ENCODE measurements around the gene C3. TPM values are rescaled to one million over a fixed set of nuclear protein-coding genes. Genes with fewer than 3 reads are reported as not detected.
"Not testable (repeated sequence)": the region's sequence is repeated elsewhere in the genome, so short reads cannot be mapped to it uniquely, and the experiment has no call there.

C3 gene
- total RNA-seq, 1 donor from 2014 or later, result 71.5 TPM

GRCh38 chr19:6714749-6715555 is 5.5 kb downstream of the C3 start:
- Histone ChIP-seq H3K36me3 (ENCODE audit: control insufficient read depth in 3 of 3, insufficient read depth in 3 of 3, low read length in 3 of 3) (peaks cover 2 to 11% (median 3%) of the 10 kb centered on the region in 3 donors), H3K9me3 (ENCODE audit: control insufficient read depth in 3 of 3, low read length in 3 of 3) (no peaks in the 10 kb centered on the region), H3K4me3 (ENCODE audit: low read length in 3 of 3) (no peak overlapping the region), H3K9ac (ENCODE audit: low read depth in 1 of 3, low read length in 3 of 3) (no peak overlapping the region), H3K27me3 (ENCODE audit: control insufficient read depth in 3 of 3, insufficient read depth in 3 of 3, low read length in 3 of 3) (peaks cover 18 to 45% (median 26%) of the 10 kb centered on the region in 3 donors), H3K4me1 (ENCODE audit: control insufficient read depth in 3 of 3, insufficient read depth in 3 of 3, low read length in 3 of 3) (peaks cover 0 to 5% (median 3%) of the 10 kb centered on the region in 3 donors), H3K27ac (ENCODE audit: low read depth, low read length) (no peak overlapping the region)

DNA sequence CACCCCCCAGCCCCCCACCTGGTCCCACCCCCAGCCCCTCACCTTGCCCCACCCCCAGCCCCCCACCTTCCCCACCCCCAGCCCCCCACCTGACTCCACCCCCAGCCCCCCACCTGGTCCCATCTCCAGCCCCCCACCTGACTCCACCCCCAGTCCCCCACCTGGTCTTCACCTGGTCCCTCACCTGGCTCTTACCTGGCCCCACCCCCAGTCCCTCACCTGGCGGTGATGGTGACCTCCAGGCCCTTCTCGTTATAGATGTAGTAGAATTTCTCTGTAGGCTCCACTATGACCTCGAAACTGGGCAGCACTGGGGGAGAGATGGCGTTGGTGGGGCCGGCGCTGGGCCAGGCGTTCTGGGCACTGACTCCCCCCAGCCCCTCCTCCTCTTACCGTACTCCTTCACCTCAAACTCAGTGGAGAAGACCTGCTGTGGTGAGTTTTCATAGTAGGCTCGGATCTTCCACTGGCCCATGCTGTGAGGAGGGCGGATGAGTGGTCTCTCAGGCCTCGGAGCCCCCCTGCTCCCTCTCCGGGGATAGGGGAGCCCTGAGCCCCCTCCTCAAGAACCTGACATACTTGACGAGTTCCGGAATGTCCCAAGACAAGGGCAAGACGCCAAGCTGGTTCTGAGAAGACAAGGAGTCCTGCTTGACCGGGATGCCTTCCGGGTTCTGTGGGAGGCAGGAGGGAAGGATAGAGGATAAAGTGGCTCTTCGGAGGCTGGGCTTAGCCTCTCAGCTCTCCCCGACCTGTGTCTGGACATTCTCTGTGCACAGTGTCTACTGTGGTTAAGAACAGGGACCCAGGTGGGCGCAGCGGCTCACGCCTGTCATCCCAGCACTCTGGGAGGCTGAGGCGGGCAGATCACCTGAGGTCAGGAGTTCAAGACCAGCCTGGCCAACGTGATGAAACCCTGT is 6.4 kb downstream of the C3 start:
- Histone ChIP-seq H3K4me3 (ENCODE audit: low read length in 3 of 3) (no peak overlapping the region), H3K27me3 (ENCODE audit: control insufficient read depth in 3 of 3, insufficient read depth in 3 of 3, low read length in 3 of 3) (peaks cover 20 to 47% (median 27%) of the 10 kb centered on the region in 3 donors), H3K27ac (ENCODE audit: low read depth, low read length) (no peak overlapping the region), H3K36me3 (ENCODE audit: control insufficient read depth in 3 of 3, insufficient read depth in 3 of 3, low read length in 3 of 3) (peaks cover 2 to 11% (median 3%) of the 10 kb centered on the region in 3 donors), H3K4me1 (ENCODE audit: control insufficient read depth in 3 of 3, insufficient read depth in 3 of 3, low read length in 3 of 3) (peaks cover 0 to under 1% (median 0%) of the 10 kb centered on the region in 3 donors), H3K9ac (ENCODE audit: low read depth in 1 of 3, low read length in 3 of 3) (no peak overlapping the region), H3K9me3 (ENCODE audit: control insufficient read depth in 3 of 3, low read length in 3 of 3) (no peaks in the 10 kb centered on the region)

DNA sequence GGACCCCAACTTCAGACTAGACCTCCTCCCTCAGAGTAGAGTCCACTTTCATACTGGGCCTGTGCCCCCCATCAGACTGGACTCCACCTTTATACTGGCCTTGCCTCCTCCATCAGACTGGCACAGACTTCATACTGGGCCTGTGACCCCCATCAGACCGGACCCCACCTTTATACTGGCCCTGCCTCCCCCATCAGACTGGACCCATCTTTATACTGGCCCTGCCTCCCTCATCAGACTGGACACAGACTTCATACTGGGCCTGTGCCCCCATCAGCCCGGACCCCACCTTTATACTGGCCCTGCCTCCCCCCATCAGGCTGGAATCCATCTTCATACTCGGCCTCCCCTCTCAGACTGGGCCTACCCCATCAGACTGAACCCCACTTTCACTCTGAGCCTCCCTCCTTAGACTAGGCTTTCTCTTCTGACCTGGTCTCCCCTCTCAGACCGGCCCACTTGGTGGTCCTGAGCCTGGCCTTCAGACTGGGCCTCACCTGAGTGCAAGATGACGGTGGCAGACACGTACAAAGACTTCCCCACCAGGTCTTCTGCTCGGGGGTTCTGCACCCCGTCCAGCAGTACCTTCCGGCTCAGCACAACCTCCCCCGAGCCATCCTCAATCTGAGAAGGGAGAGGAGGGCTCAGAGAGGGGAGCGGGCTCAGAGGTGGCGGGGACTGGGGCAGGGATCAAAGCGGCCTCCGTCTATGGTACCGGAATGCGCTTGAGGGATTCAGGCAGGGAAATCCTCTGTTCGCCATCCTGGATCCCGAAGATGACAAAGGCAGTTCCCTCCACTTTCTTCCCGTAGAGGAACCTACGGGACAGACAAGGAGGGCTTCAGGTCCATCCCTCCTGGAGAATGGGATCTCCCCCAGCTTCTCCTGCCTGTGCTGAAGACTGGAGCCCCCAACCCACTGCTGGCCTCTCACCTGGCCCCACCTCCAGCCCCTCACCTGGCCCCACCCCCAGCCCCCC is 7.5 kb downstream of the C3 start:
- H3K9ac ChIP-seq (ENCODE audit: low read depth in 1 of 3, low read length in 3 of 3), result no peak overlapping the region
- H3K4me1 ChIP-seq (ENCODE audit: control insufficient read depth in 3 of 3, insufficient read depth in 3 of 3, low read length in 3 of 3), result no peaks in the 10 kb centered on the region
- no peaks in the 10 kb centered on the region for H3K9me3 ChIP-seq (ENCODE audit: control insufficient read depth in 3 of 3, low read length in 3 of 3)
- no peak overlapping the region for H3K4me3 ChIP-seq (ENCODE audit: low read length in 3 of 3)
- H3K27ac ChIP-seq (ENCODE audit: low read depth, low read length), result no peak overlapping the region
- H3K27me3 ChIP-seq (ENCODE audit: control insufficient read depth in 3 of 3, insufficient read depth in 3 of 3, low read length in 3 of 3), result peaks cover 20 to 48% (median 30%) of the 10 kb centered on the region in 3 donors
- H3K36me3 ChIP-seq (ENCODE audit: control insufficient read depth in 3 of 3, insufficient read depth in 3 of 3, low read length in 3 of 3), result peaks cover 2 to 11% (median 3%) of the 10 kb centered on the region in 3 donors

- Histone ChIP-seq H3K9ac (ENCODE audit: low read depth in 1 of 3, low read length in 3 of 3) (no peak overlapping the region), H3K27me3 (ENCODE audit: control insufficient read depth in 3 of 3, insufficient read depth in 3 of 3, low read length in 3 of 3) (peaks cover 24 to 47% (median 27%) of the 10 kb centered on the region in 3 donors), H3K36me3 (ENCODE audit: control insufficient read depth in 3 of 3, insufficient read depth in 3 of 3, low read length in 3 of 3) (peaks cover 0 to 8% (median 3%) of the 10 kb centered on the region in 3 donors), H3K4me3 (ENCODE audit: low read length in 3 of 3) (no peak overlapping the region), H3K9me3 (ENCODE audit: control insufficient read depth in 3 of 3, low read length in 3 of 3) (no peaks in the 10 kb centered on the region), H3K4me1 (ENCODE audit: control insufficient read depth in 3 of 3, insufficient read depth in 3 of 3, low read length in 3 of 3) (no peaks in the 10 kb centered on the region), H3K27ac (ENCODE audit: low read depth, low read length) (no peak overlapping the region)
Measured at GRCh38 chr19:6712231-6712630, 8.2 kb downstream of the C3 start.

DNA sequence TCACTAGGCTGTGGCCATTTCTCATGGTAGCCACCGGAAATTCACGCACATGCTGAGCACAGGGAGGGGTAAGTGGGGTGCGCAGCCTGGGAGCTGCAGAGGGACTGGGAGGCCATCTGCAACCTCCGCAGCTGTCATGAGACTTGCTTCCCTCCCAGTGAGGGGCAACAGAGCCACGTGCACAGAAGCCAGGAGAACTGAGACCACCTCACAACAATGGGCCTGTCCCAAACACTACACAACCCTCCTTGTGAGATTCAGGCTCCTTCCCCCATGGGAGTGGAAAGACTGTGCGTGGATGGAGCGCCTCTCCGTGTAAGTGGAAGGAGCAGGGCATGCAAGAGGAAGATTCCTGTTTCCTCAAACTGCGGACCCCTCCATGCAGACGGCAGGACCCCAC is 8.8 kb downstream of the C3 start:
- H3K4me1 ChIP-seq (ENCODE audit: control insufficient read depth in 3 of 3, insufficient read depth in 3 of 3, low read length in 3 of 3), result no peaks in the 10 kb centered on the region
- H3K4me3 ChIP-seq (ENCODE audit: low read length in 3 of 3), result no peak overlapping the region
- peaks cover 19 to 41% (median 30%) of the 10 kb centered on the region in 3 donors for H3K27me3 ChIP-seq (ENCODE audit: control insufficient read depth in 3 of 3, insufficient read depth in 3 of 3, low read length in 3 of 3)
- peaks cover 0 to 8% (median 0%) of the 10 kb centered on the region in 3 donors for H3K36me3 ChIP-seq (ENCODE audit: control insufficient read depth in 3 of 3, insufficient read depth in 3 of 3, low read length in 3 of 3)
- no peak overlapping the region for H3K27ac ChIP-seq (ENCODE audit: low read depth, low read length)
- H3K9ac ChIP-seq (ENCODE audit: low read depth in 1 of 3, low read length in 3 of 3), result no peak overlapping the region
- H3K9me3 ChIP-seq (ENCODE audit: control insufficient read depth in 3 of 3, low read length in 3 of 3), result no peaks in the 10 kb centered on the region

DNA sequence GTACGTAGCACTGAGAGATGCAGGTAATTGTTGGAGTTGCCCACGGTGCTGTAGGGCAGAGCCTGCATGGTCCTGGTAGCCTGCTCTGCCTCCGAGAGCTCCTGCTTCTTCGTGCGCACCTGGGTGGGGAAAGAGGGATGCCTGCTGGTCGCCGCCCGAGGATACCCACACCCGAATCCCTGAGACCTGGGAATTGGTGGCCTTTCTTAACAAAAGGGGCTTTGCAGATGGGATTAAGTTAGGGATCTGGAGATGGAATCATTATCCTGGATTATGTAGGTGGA is 9.4 kb downstream of the C3 start:
- H3K27ac ChIP-seq (ENCODE audit: low read depth, low read length), result no peak overlapping the region
- H3K36me3 ChIP-seq (ENCODE audit: control insufficient read depth in 3 of 3, insufficient read depth in 3 of 3, low read length in 3 of 3), result peaks cover 0 to 8% (median 0%) of the 10 kb centered on the region in 3 donors
- H3K4me3 ChIP-seq (ENCODE audit: low read length in 3 of 3), result no peak overlapping the region
- no peaks in the 10 kb centered on the region for H3K9me3 ChIP-seq (ENCODE audit: control insufficient read depth in 3 of 3, low read length in 3 of 3)
- H3K9ac ChIP-seq (ENCODE audit: low read depth in 1 of 3, low read length in 3 of 3), result no peak overlapping the region
- H3K27me3 ChIP-seq (ENCODE audit: control insufficient read depth in 3 of 3, insufficient read depth in 3 of 3, low read length in 3 of 3), result peaks cover 19 to 41% (median 33%) of the 10 kb centered on the region in 3 donors
- H3K4me1 ChIP-seq (ENCODE audit: control insufficient read depth in 3 of 3, insufficient read depth in 3 of 3, low read length in 3 of 3), result no peaks in the 10 kb centered on the region

- H3K27ac ChIP-seq (ENCODE audit: low read depth, low read length), result no peak overlapping the region
- H3K9me3 ChIP-seq (ENCODE audit: control insufficient read depth in 3 of 3, low read length in 3 of 3), result no peaks in the 10 kb centered on the region
- peaks cover 0 to 8% (median 0%) of the 10 kb centered on the region in 3 donors for H3K36me3 ChIP-seq (ENCODE audit: control insufficient read depth in 3 of 3, insufficient read depth in 3 of 3, low read length in 3 of 3)
- no peaks in the 10 kb centered on the region for H3K4me1 ChIP-seq (ENCODE audit: control insufficient read depth in 3 of 3, insufficient read depth in 3 of 3, low read length in 3 of 3)
- H3K27me3 ChIP-seq (ENCODE audit: control insufficient read depth in 3 of 3, insufficient read depth in 3 of 3, low read length in 3 of 3), result peaks cover 19 to 41% (median 33%) of the 10 kb centered on the region in 3 donors
- H3K4me3 ChIP-seq (ENCODE audit: low read length in 3 of 3), result no peak overlapping the region
- H3K9ac ChIP-seq (ENCODE audit: low read depth in 1 of 3, low read length in 3 of 3), result no peak overlapping the region
Measured at GRCh38 chr19:6710273-6711077, 10.0 kb downstream of the C3 start.

DNA sequence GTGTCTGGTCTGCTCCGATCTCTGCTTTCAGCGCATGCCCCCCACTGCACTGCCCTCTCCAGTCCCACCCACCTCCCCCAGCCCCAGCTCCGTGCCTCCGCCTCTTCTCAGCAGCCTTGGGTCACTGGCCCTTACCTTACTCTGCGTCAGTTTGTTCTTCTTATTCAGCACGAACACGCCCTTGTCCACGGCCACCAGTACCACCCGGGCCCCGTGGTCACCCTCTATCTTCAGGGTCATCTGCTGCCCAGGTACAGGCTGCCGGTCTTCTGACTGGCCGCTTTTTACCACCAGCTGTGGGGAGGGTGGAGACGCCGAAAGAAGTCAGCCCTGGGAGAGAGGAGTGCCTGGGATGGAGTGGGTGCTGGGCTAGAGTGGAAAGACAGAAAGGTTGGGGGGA is 10.9 kb downstream of the C3 start:
- Histone ChIP-seq H3K27me3 (ENCODE audit: control insufficient read depth in 3 of 3, insufficient read depth in 3 of 3, low read length in 3 of 3) (peaks cover 19 to 38% (median 33%) of the 10 kb centered on the region in 3 donors), H3K4me1 (ENCODE audit: control insufficient read depth in 3 of 3, insufficient read depth in 3 of 3, low read length in 3 of 3) (no peaks in the 10 kb centered on the region), H3K9me3 (ENCODE audit: control insufficient read depth in 3 of 3, low read length in 3 of 3) (no peaks in the 10 kb centered on the region), H3K9ac (ENCODE audit: low read depth in 1 of 3, low read length in 3 of 3) (no peak overlapping the region), H3K4me3 (ENCODE audit: low read length in 3 of 3) (no peak overlapping the region), H3K27ac (ENCODE audit: low read depth, low read length) (no peak overlapping the region), H3K36me3 (ENCODE audit: control insufficient read depth in 3 of 3, insufficient read depth in 3 of 3, low read length in 3 of 3) (peaks cover 0 to 8% (median 0%) of the 10 kb centered on the region in 3 donors)

DNA sequence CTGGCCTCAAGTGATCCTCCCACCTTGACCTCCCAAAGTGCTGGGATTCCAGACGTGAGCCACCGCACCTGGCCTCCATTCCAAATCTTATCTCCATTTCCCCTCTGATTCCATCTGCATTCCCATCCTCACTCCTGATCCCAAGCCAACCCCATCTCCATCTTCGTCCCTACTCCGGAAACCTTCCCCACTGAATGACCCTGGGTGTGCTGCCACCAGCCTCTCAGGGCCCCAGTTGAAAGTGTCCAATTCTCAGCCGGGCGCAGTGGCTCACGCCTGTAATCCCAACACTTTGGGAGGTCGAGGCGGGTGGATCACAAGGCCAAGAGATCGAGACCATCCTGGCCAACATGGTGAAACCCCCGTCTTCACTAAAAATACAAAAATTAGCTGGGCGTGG is 11.5 kb downstream of the C3 start:
- not testable (repeated sequence) for H3K27ac ChIP-seq (ENCODE audit: low read depth, low read length); H3K36me3 ChIP-seq (ENCODE audit: control insufficient read depth in 3 of 3, insufficient read depth in 3 of 3, low read length in 3 of 3); H3K9ac ChIP-seq (ENCODE audit: low read depth in 1 of 3, low read length in 3 of 3); H3K4me3 ChIP-seq (ENCODE audit: low read length in 3 of 3); H3K4me1 ChIP-seq (ENCODE audit: control insufficient read depth in 3 of 3, insufficient read depth in 3 of 3, low read length in 3 of 3); H3K9me3 ChIP-seq (ENCODE audit: control insufficient read depth in 3 of 3, low read length in 3 of 3)
- peaks cover 19 to 38% (median 33%) of the 10 kb centered on the region in 3 donors for H3K27me3 ChIP-seq (ENCODE audit: control insufficient read depth in 3 of 3, insufficient read depth in 3 of 3, low read length in 3 of 3)

Data from skeletal muscle tissue (tissue), 4 donors.